ENCODE measurements around the gene FNDC3A.

Gene FNDC3A

GRCh38 chr13:48955536-48955935, 20.2 kb upstream of the FNDC3A start:
- TF ChIP-seq, protein P1, sequence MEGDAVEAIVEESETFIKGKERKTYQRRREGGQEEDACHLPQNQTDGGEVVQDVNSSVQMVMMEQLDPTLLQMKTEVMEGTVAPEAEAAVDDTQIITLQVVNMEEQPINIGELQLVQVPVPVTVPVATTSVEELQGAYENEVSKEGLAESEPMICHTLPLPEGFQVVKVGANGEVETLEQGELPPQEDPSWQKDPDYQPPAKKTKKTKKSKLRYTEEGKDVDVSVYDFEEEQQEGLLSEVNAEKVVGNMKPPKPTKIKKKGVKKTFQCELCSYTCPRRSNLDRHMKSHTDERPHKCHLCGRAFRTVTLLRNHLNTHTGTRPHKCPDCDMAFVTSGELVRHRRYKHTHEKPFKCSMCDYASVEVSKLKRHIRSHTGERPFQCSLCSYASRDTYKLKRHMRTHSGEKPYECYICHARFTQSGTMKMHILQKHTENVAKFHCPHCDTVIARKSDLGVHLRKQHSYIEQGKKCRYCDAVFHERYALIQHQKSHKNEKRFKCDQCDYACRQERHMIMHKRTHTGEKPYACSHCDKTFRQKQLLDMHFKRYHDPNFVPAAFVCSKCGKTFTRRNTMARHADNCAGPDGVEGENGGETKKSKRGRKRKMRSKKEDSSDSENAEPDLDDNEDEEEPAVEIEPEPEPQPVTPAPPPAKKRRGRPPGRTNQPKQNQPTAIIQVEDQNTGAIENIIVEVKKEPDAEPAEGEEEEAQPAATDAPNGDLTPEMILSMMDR (IDR thresholded peaks at IDR 0.05; ENCODE audit: insufficient read depth, low read depth, low read length, missing control alignments): no peak
- DNase-seq (ENCODE audit: low read depth): no peak
- no peak overlapping the region for H3K4me3 ChIP-seq (ENCODE audit: low read depth, low read length)

GRCh38 chr13:48961379-48961778, 14.3 kb upstream of the FNDC3A start:
- no peak overlapping the region for H3K4me3 ChIP-seq (ENCODE audit: low read depth, low read length)
- peak; percentile 4 for DNase-seq (ENCODE audit: low read depth)
- TF ChIP-seq, protein P1 (IDR thresholded peaks at IDR 0.05; ENCODE audit: insufficient read depth, low read depth, low read length, missing control alignments): no peak

GRCh38 chr13:48962281-48962680, 13.4 kb upstream of the FNDC3A start:
- H3K4me3 ChIP-seq (ENCODE audit: low read depth, low read length): no peak overlapping the region
- DNase-seq (ENCODE audit: low read depth): no peak
- TF ChIP-seq, protein P1 (IDR thresholded peaks at IDR 0.05; ENCODE audit: insufficient read depth, low read depth, low read length, missing control alignments): no peak

DNA sequence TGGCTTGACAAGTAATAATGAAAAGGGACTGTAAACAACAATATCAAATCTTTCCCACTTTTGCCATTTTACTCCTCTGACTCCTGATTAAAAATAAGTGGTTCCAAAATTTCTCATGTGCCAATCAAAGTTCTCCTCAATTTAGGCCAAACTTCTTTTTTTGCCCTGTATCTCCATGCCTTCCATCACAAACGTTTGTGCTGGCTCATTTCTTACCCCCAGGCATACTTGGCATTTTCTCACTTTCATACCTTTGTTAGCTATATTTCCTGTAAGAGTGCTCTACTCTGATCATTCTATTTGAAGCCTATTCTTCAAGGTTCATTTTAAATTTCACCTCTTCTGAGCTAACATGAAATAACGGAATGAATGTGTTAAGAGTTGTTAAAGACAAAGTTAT, 10.0 kb upstream of the FNDC3A start:
- TF ChIP-seq, protein P1 (IDR thresholded peaks at IDR 0.05; ENCODE audit: insufficient read depth, low read depth, low read length, missing control alignments): no peak
- no peak for DNase-seq (ENCODE audit: low read depth)
- H3K4me3 ChIP-seq (ENCODE audit: low read depth, low read length): no peak overlapping the region

DNA sequence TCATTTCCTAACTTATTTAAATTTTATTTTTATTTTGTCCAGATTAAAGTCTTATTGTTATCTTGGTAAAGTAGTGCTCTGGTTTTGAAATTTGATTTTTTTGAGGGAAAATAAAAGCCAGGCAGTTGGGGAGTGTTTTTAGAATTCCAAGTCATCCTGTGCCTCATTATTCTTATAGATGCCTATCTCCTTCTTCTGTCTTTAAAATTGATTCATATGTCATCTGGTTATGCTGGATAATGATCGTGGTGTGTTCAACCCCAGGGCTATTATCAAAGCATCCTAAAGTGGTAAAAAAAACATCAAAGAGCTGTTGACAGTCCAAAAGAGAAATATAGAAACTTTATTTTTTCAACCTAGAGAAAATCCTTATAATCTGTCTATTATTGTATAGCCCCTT, 6.0 kb upstream of the FNDC3A start:
- DNase-seq (ENCODE audit: low read depth): no peak
- no peak overlapping the region for H3K4me3 ChIP-seq (ENCODE audit: low read depth, low read length)
- TF ChIP-seq, protein P1 (IDR thresholded peaks at IDR 0.05; ENCODE audit: insufficient read depth, low read depth, low read length, missing control alignments): no peak

DNA sequence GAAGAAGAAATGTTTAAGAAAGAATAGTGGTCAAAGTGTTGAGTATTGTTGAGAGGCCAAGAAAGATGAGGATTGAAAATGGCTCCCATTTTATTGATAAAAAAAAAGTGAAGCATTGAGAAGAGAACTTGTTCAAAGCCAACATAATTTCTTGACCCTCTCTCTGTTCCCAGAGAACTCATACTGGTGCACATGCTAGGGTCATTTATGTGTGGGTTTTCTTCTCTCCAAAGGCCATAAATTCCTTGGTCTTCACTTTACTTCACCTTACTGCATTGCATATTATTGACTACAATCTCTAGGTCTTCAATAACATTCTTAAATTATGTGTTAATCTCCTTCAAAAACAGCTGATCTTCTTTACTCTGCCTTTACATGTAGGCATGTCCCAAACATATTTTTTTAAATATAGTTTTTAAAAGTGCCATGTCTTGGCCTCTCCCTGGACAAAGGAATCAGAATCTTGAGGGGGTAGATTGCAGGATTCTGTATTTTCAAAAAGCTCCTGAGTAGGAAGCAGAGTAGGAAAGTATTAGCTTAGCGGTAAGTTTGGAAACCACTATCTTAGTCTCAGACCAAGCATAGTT, 1.8 kb upstream of the FNDC3A start:
- DNase-seq (ENCODE audit: low read depth): no peak
- H3K4me3 ChIP-seq (ENCODE audit: low read depth, low read length): no peak overlapping the region
- TF ChIP-seq, protein P1 (IDR thresholded peaks at IDR 0.05; ENCODE audit: insufficient read depth, low read depth, low read length, missing control alignments): no peak
